ENCODE results near the gene RNF121.

- TF ChIP-seq CTCF (IDR thresholded peaks at IDR 0.05) (no peak), POLR2A (IDR thresholded peaks at IDR 0.05) (no peak)
Measured at GRCh38 chr11:72030472-72031045, 101.7 kb downstream of the RNF121 start.
